Peyer's patch (tissue), 4 donors: ENCODE measurements around the gene CYP19A1.

ENCODE experiments used
- CTCF ChIP-seq, 6 experiments: fragments of 450-650 bp in 4 of 6; fragments of 200-600 bp in 2 of 6; sonication (generic) in 1 of 6; IDR thresholded peaks; one replicate each; pipeline ENCODE4 v1.5.1; 2017 to 2019; ENCODE audit warnings: antibody characterized with exemption in 6 of 6, mild to moderate bottlenecking in 3 of 6, moderate library complexity in 1 of 6
- POLR2A ChIP-seq, 2 donors: fragments of 450-650 bp; IDR thresholded peaks; one replicate each; pipeline ENCODE4 v1.5.1; 2017; ENCODE audit warnings: antibody characterized with exemption in 2 of 2, mild to moderate bottlenecking in 2 of 2, moderate library complexity in 2 of 2

- TF ChIP-seq CTCF (IDR thresholded peaks at IDR 0.05) (no peak), POLR2A (IDR thresholded peaks at IDR 0.05) (no peak)
Measured at GRCh38 chr15:51224428-51224827, 114.0 kb downstream of the CYP19A1 start.
